HepG2 (cell line): ENCODE data around the gene ACP2.

Source experiments
- CEBPG ChIP-seq: IDR thresholded peaks from 2 replicates; pipeline ENCODE4 v1.6.1; 2016
- CREB1 ChIP-seq, 2 experiments: fragments of 450-650 bp in 1 of 2; IDR thresholded peaks; 2 replicates each; pipeline ENCODE4 v1.6.1; 2016 to 2017; ENCODE audit warnings: control low read depth in 1 of 2, mild to moderate bottlenecking in 1 of 2, missing compliant biosample characterization in 1 of 2, missing genetic modification characterization in 1 of 2
- EP300 ChIP-seq, 3 experiments: sonication (generic) in 1 of 3; formaldehyde crosslinking in 1 of 3; IDR thresholded peaks; 2 replicates each; pipeline versions ENCODE4 v1.5.1 to v1.6.1; 2011 to 2020; ENCODE audit warnings: low read depth in 2 of 3, low read length in 2 of 3, borderline replicate concordance in 1 of 3, improper control_type of control experiment in 1 of 3, mild to moderate bottlenecking in 1 of 3, missing genetic modification reagents in 1 of 3, moderate library complexity in 1 of 3
- MAFG ChIP-seq: sonication (generic); formaldehyde crosslinking; IDR thresholded peaks from 2 replicates; pipeline ENCODE4 v1.5.1; 2020; ENCODE audit warnings: mild to moderate bottlenecking, missing genetic modification reagents
- MAX ChIP-seq: IDR thresholded peaks from 2 replicates; pipeline ENCODE4 v1.6.1; 2012; ENCODE audit warnings: inconsistent platforms
- MBD4 ChIP-seq: IDR thresholded peaks from 2 replicates; pipeline ENCODE4 v1.6.1; 2012; ENCODE audit warnings: low read length, inconsistent platforms, borderline replicate concordance
- MXI1 ChIP-seq: IDR thresholded peaks from 3 replicates; pipeline ENCODE4 v1.6.1; 2012; ENCODE audit warnings: low read depth, low read length, inconsistent platforms, borderline replicate concordance
- RBFOX2 ChIP-seq: fragments of 200-400 bp; formaldehyde crosslinking; IDR thresholded peaks from 2 replicates; pipeline ENCODE4 v1.6.1; 2017; ENCODE audit warnings: low read depth, mild to moderate bottlenecking, low read length
- TCF7L2 ChIP-seq: IDR thresholded peaks from 2 replicates; pipeline ENCODE4 v1.6.1; 2011; ENCODE audit warnings: mild to moderate bottlenecking, low read depth, low read length, moderate library complexity
- TEAD3 ChIP-seq: optimal IDR thresholded peaks from 2 replicates; pipeline ENCODE3; 2016; ENCODE audit warnings: borderline replicate concordance
- USF2 ChIP-seq, 2 experiments: sonication (generic) in 1 of 2; formaldehyde crosslinking in 1 of 2; IDR thresholded peaks; 2 replicates each; pipeline versions ENCODE4 v1.5.1 to v1.6.1; 2011 to 2020; ENCODE audit warnings: borderline replicate concordance in 1 of 2, low read depth in 1 of 2, low read length in 1 of 2, mild to moderate bottlenecking in 1 of 2, missing genetic modification reagents in 1 of 2, moderate library complexity in 1 of 2
- ZNF768 ChIP-seq: sonication (generic); formaldehyde crosslinking; IDR thresholded peaks from 2 replicates; pipeline ENCODE4 v1.4.0; 2020; ENCODE audit warnings: missing genetic modification reagents
- ZNF788 ChIP-seq: sonication (generic); formaldehyde crosslinking; IDR thresholded peaks from 2 replicates; pipeline ENCODE4 v1.5.0; 2020; ENCODE audit warnings: mild to moderate bottlenecking, missing genetic modification reagents, borderline replicate concordance

- TF ChIP-seq EP300 (IDR thresholded peaks at IDR 0.05; ENCODE audit: low read depth in 2 of 2, low read length in 2 of 2) (no peak), EP300 (CRISPR knock-in tag; IDR thresholded peaks at IDR 0.05; ENCODE audit: borderline replicate concordance) (no peak), MBD4 (no peak), CEBPG (CRISPR knock-in tag) (no peak), ZNF788 (CRISPR knock-in tag) (no peak), ZNF768 (CRISPR knock-in tag) (no peak), TCF7L2 (no peak), TEAD3 (no peak), MAFG (no peak), RBFOX2 (no peak), CREB1 (IDR thresholded peaks at IDR 0.05) (no peak), CREB1 (CRISPR knock-in tag; IDR thresholded peaks at IDR 0.05) (no peak), USF2 (IDR thresholded peaks at IDR 0.05; ENCODE audit: low read depth, low read length) (no peak), USF2 (CRISPR knock-in tag; IDR thresholded peaks at IDR 0.05; ENCODE audit: borderline replicate concordance) (no peak), MXI1 (no peak), MAX (no peak)
These were observed 37.6 kb upstream of the ACP2 start for GRCh38 chr11:47285969-47286770.
